ENCODE data around the gene RPTOR.

- no peak for TF ChIP-seq CTCF (IDR thresholded peaks at IDR 0.05)
- no peak for TF ChIP-seq FOXM1 (IDR thresholded peaks at IDR 0.05; ENCODE audit: low read depth)
- no peak for TF ChIP-seq JUND (IDR thresholded peaks at IDR 0.05)
- no peak for TF ChIP-seq USF1 (IDR thresholded peaks at IDR 0.05; ENCODE audit: borderline replicate concordance, low read depth)
- no peak for TF ChIP-seq RAD21 (IDR thresholded peaks at IDR 0.05; ENCODE audit: low read length)
- no peak for TF ChIP-seq USF2 (IDR thresholded peaks at IDR 0.05; ENCODE audit: borderline replicate concordance, low read depth, low read length)
- TF ChIP-seq RFX5 (IDR thresholded peaks at IDR 0.05; ENCODE audit: low read length), result no peak
- no peak for TF ChIP-seq TCF12 (IDR thresholded peaks at IDR 0.05)
- TF ChIP-seq NRF1 (IDR thresholded peaks at IDR 0.05; ENCODE audit: low read depth, low read length), result no peak
- TF ChIP-seq EZH2phosphoT487 (IDR thresholded peaks at IDR 0.05; ENCODE audit: borderline replicate concordance, low read depth), result no peak
- TF ChIP-seq RXRA (IDR thresholded peaks at IDR 0.05; ENCODE audit: borderline replicate concordance, low read depth), result no peak
- no peak for TF ChIP-seq FOXJ3 (CRISPR knock-in tag; IDR thresholded peaks at IDR 0.05)
- no peak for TF ChIP-seq MAX (IDR thresholded peaks at IDR 0.05; ENCODE audit: low read depth)
Measured at GRCh38 chr17:80702315-80703141, 157.9 kb downstream of the RPTOR start.
